Hematopoietic multipotent progenitor cell treated with erythropoietin and hydrocortisone succinate and interleukin-3 and kit ligand, for 6 days (in vitro differentiated cells): ENCODE data around the gene EXOC6B.

Experiments used
- DNase-seq: peaks from one replicate; pipeline ENCODE4 v3.0.0-alpha.2; 2015

The EXOC6B gene

DNA sequence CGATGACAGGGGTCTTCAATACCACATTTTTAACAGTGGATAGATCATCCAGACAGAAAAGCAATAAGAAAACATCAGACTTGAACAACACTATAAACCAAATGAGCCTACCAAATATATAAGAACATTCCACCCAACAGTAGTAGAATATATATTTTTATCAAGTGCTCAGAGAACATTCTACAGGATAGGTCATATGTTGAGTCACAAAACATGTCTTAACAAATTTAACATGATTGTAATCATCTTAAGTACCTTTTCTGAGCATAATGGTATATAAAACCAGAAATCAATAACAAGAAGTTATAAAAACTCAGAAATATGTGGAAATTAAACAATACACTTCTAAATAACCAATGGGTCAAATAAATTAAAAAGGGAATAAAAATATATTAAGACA is 484.2 kb downstream of the EXOC6B start:
- no peak for DNase-seq

GRCh38 chr2:72340665-72341064 is 485.2 kb downstream of the EXOC6B start:
- no peak for DNase-seq

GRCh38 chr2:72338076-72338475 is 487.8 kb downstream of the EXOC6B start:
- DNase-seq: no peak

- DNase-seq: no peak
Observed at GRCh38 chr2:72332720-72333119, 493.1 kb downstream of the EXOC6B start.

DNA sequence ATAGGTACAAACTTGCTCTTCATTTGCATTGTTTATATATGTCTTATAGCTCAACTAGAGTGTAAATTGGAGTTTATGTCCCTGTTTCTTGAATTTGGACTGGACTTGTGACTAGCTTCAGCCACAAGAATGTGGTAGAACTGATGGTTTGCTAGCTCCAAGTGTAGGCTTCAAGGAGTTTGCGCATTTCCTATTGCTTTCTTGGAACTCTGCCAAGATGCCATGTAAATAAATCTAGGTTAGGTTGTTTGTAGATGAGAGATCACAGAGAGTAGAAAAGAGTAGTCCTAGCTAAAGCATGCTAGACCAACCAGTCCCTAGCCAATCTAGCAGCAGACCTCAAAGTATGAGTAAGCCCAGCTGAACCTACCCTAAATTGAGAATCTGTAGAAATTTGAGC is 495.2 kb downstream of the EXOC6B start:
- DNase-seq: no peak

DNA sequence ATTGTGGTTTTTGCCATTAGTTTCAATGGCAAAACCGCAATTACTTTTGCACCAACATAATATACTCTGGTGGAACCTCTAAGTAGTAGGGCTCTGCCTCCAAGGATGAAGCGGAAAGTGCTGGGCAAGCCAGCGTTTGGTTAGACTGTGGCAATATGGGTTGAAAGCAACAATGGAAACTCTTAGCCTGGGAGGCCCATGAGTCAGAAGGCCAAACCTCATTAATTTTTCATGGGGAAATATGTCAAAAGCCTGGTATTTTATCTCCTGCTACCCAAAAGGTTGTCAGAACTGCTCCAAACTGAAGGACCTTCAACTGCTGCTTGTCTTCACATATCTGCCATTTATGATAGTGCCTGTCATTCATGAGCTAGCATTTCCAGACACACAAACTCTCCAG is 499.1 kb downstream of the EXOC6B start:
- DNase-seq: no peak

DNA sequence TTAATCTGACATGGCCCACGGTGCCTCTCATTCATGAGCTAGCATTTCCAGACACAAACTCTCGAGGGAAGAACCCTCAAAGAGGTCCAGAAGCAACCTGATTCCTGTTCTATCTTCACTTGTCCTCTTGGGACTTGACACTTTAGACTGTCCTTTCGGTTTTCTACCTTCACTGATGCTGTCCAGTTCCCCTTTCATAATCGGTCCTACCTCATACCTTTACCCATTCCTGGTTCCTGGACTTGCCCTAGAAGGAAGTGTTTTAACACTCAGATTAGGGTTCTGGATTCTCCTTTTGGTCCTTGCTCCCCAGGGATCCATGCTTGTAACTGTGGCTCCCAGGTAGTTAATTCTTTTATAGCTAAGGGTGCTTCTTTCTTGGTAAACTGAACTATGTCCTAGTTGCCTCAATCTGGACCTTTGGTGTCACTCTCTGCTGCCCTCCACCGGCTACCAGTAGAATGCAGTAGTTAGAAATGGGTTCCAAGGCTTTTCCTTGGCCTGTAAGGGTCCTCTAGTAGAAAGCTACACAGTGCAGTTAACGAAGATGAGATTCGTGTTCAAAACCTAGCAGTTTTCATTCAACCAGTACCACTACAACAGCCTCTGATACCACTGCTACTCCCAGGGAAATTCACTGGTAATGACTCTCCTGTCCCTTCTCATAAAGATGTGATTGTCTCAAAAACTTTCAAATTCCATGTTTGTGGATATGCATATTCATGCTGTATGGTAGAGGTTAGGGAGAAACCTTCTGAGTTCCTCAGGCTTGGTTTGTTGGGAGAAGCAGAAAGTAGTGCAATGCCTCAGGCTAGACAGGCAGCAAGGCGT is 500.0 kb downstream of the EXOC6B start:
- DNase-seq: peak; percentile 38

DNA sequence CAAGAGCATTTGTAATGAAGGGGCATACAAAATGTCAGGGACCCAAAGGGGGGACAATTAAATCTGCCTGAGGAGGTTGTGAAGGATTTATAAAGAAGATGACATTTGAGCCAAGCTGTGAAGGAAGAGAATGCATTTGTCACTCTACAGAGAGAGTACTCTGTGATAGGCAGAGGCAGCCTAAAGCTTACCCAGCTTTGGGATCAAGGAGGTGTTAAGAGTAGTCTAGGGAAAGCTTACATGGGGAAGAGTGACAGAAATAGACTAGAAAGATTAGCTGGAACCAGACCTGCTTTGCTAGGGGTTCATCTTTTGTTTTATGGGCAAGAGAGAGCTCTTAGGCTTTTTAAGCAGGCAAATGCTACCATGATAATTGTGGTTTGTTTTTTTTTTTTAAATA is 509.1 kb downstream of the EXOC6B start:
- no peak for DNase-seq

DNA sequence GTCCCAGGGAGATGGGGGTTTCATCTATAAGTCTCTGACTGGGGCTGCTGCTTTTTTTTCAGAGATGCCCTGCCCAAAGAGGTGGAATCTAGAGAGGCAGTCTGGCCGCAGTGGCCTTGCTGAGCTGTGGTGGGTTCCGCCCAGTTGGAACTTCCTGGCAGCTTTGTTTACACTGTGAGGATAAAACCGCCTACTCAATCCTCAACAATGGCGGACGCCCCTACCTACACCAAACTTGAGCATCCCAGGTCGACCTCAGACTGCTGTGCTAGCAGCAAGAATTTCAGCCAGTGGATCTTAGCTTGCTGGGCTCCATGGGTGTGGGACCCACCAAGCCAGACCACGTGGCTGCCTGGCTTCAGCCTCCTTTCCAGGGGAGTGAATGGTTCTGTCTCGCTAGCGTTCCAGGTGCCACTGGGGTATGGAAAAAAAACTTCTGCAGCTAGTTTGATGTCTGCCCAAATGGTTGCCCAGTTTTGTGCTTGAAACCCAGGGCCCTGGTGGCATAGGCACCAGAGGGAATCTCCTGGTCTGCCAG is 525.6 kb downstream of the EXOC6B start:
- DNase-seq: no peak

DNA sequence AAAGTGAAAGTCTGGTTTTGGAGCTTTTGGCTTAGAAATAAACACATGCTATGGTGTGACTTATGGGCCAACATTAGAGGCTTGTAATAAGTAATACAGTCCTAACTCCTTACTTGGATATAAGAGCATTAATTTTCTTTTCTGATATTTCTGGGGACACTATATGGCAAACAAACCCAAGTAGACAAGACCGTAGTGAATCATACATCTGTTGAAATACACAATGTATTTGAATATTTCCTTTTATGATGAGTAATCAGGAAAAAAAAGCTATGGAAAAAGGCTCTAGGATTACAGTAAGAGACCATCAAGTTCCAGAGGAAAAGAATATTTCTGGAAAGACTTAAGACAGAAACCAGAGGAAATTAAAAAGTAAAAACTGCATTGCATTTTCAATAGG is 532.2 kb downstream of the EXOC6B start:
- no peak for DNase-seq

- DNase-seq: no peak
Observed at GRCh38 chr2:72292433-72292832, 533.4 kb downstream of the EXOC6B start.

GRCh38 chr2:72291059-72291458 is 534.8 kb downstream of the EXOC6B start:
- DNase-seq: no peak

- DNase-seq: no peak
Observed at GRCh38 chr2:72289736-72290135, 536.1 kb downstream of the EXOC6B start.

DNA sequence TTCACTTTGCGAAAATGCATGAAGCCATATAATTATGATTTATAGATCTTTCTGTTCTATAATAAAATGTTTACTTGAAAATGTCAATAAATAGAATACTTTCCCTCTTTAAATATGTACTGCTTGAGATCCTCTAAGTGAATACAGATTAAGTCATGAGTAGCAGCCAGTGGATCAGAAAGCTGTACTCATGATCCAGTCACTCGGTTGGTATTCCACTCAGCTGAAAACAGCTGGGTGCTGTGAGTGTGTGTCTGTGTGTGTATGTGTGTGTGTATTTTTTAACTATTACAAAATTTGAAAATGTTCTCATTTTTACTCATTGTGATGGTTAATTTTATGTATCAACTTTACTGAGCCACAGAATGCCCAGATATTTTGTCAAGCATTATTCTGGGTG is 536.5 kb downstream of the EXOC6B start:
- DNase-seq: no peak

DNA sequence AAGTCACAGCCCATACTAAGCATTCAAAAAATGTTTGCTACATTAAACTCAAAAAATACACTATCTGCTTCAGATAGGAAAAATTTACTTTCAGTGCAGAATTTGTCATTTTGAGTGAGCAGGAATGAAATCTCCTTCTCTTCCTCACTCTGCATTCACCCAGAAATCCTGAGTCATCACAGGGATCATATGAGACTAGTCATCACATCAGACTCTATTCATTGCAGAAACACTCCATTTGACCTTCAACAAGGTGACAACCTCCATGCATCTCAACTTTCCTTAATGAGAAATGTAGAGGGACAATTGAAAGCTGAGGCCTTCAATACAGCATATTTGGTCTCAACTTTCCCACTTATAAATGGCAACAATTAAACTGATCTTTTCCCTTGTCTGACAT is 547.8 kb downstream of the EXOC6B start:
- DNase-seq: no peak

DNA sequence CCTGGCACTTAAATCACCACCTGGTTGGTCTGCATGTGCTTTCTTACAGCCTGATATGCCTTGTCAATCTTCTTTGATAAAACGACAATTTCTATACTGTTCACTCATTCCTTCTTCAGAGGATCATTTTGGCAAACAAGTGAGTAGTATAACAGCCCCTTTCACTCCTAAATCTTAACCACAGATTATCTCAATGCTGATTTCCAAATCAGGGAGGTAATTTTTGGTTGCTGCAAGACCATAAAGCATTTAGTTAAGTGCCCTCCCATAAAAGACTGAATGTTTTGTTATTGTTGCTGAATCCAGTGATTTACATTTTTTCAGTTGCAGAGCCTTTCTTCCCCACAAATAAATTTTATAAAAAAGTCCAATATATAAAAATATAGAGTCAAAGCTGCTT is 549.0 kb downstream of the EXOC6B start:
- DNase-seq: no peak

DNA sequence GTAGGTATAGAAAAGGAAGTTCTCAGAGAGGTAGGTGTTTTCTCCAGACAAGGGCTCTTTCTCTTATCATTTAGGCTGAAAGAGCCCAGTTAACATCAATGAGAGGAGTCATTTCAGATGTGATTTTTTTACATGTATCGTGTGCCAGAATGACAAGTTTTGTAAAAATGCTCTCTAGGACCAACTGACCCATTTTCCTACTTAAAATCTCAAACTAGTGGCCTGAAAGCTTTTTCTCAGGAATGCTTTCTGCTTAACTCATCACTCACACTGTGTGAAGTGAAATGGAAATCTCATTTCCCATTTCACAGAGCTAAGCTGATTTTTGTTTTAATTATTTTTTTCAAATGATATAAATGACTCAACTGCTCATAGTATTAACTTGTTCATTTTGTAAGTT is 549.5 kb downstream of the EXOC6B start:
- DNase-seq: no peak

DNA sequence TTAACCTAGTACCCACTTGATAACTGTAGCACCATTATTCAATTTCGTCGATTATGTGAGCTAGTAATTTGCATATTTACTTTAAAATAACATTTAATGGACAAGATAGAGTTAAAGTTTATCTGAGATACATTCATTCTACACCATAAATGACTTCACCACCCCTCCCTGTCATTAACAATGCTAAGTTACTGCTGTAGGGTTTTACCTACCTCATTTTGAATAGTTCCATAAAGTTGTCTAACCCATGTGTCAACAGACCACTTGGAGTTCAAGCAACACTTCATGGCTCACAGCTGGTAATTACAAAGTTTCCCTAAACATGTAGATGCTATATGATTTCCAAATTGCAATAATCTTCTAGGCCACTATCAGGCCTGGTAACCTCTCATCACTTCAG is 550.7 kb downstream of the EXOC6B start:
- DNase-seq: no peak

- DNase-seq: no peak
Observed at GRCh38 chr2:72274380-72274797, 551.4 kb downstream of the EXOC6B start.

DNA sequence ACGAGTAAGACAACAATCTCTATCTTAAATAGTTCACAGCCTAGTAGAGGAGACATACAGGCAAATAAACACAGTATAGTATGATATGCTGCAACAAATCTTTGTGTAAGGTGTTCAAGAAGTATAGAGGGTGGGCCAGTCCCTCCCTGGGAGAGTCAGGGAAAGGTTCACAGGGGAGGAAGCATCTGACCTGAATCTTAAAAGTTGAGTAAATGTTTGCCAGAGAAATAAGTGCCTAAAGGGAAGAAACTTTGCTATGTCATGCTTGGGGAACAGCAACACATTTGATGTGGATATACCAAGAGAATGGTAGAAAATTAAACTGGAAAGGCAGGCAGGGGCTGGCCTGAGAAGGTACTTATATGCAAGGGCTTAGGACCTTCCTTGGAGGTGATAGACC is 552.4 kb downstream of the EXOC6B start:
- no peak for DNase-seq

DNA sequence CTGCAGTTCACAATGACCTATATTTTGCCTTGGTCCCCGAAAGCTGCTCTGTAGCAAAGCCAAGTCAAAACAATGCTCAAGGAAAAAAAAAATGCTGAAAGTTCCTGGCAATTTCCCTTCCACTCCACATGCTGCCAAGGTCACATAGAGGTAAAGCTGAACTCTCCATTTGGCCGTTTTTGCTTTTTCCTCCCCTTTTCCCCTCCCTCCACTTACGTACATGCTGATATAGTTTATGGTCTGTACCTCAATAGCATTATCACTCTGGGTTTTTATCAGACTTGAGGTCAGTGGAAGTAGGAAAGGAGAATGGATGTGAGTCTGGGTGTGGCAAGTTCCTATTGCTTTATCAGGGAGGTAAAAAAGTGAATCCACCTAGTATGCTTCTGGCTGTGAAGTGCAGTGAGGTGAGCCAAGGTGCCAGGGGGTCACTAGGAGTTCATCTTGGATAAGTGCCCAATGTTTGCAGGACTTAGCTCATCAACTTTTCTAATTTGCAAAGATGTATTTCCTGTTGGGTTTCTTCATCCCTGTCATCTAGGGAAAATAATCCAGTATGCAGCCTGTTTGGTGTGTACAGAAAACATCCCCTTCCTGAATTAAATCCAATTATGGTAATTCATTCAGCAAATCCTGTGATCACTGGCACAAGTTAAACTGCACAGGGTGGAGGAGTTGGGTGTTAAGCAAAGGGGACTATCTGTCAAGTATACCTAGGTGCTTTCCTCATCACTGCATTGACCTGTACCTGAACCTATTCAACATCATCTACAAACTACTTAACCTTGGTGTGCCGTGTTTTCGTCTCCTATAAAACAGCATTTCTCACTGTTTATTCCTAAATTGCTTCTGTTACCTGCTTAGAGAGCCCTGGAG is 553.8 kb downstream of the EXOC6B start:
- no peak for DNase-seq

- DNase-seq: no peak
Observed at GRCh38 chr2:72271276-72271614, 554.6 kb downstream of the EXOC6B start.

DNA sequence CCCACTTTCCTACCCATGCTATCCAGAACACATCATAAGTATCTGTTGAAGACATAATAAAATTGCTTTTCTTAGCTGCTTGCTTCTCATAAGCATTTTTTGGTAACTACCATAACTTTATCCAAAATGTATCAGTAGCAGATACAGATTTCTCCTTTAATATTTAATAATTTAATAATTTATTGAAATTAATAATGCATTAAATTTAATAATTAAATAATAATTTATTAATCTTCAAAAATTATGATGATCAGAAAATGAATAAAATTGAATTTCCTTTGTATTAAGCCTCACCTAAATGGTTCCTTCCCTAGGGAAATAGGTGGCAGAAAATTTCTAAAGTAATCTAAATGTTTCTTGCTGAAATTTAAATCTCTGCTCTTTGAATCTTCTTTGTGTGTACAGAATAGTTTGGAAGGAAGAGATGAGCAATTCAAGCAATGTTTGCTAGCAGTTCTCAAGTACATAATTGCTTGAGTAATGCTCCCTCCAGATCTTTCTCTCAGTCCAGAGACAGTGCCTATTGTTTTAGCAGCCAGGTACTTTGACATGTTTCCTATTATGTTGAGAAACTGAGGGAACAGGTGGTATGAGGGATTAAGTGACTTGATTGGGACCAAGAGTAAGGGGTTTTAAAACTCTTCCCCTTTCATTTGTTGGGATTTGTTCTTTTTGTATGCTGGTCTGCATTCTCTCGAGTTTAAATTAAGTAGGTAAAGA is 555.1 kb downstream of the EXOC6B start:
- DNase-seq: no peak

DNA sequence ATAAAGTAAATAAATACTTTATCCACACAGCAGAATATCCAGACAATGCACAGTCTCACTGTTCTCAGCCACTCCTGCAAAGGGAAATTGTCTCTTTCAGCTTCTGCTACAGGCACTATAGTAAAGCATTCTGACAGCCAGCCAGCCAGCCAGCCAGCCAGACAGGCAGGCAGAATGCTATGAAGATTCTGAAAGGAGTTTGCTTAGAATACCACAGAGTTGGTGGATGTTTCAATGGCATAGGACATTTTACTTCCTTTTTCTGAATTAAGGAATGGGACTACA is 562.1 kb downstream of the EXOC6B start:
- DNase-seq: no peak
